ENCODE measurements around the gene ZNF865.

DNA sequence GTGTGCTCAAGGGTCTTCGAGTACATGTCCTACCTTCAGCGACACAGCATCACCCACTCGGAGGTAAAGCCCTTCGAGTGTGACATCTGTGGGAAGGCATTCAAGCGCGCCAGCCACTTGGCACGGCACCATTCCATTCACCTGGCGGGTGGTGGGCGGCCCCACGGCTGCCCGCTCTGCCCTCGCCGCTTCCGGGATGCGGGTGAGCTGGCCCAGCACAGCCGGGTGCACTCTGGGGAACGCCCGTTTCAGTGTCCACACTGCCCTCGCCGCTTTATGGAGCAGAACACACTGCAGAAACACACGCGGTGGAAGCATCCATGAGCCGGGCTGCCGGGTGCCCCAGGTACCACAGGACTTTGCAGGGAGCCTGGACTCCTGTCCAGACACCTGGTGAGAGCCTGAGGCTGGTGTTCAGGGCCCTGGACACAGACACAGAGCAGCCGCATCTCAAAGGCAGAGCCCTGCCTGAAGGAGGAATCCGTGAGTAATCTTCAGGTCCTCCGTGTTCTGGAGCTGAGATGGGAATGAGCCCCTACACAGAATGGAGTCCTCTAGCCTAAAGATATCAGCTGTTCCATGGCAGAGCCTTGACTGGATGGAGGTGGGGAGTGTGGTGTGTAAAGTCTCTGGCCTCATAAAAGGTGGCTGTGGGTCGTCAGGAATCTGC lies 39.5 kb downstream of the ZNF865 start:
- TF ChIP-seq EZH2 (IDR thresholded peaks at IDR 0.05; ENCODE audit: low read length, unreplicated experiment) (no peak), EZH2phosphoT487 (IDR thresholded peaks at IDR 0.05; ENCODE audit: borderline replicate concordance, low read length) (no peak)
- TF ChIP-seq, protein P1, sequence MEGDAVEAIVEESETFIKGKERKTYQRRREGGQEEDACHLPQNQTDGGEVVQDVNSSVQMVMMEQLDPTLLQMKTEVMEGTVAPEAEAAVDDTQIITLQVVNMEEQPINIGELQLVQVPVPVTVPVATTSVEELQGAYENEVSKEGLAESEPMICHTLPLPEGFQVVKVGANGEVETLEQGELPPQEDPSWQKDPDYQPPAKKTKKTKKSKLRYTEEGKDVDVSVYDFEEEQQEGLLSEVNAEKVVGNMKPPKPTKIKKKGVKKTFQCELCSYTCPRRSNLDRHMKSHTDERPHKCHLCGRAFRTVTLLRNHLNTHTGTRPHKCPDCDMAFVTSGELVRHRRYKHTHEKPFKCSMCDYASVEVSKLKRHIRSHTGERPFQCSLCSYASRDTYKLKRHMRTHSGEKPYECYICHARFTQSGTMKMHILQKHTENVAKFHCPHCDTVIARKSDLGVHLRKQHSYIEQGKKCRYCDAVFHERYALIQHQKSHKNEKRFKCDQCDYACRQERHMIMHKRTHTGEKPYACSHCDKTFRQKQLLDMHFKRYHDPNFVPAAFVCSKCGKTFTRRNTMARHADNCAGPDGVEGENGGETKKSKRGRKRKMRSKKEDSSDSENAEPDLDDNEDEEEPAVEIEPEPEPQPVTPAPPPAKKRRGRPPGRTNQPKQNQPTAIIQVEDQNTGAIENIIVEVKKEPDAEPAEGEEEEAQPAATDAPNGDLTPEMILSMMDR (conservative IDR thresholded peaks at IDR 0.05; ENCODE audit: low read depth, low read length) = no peak

Measured in PC-3 (cell line).